HepG2 (cell line): ENCODE measurements around the gene EPB41L4A. TPM values are rescaled to one million over a fixed set of nuclear protein-coding genes. Genes with fewer than 3 reads are reported as not detected.

Experiments used
- ATAC-seq: fragments of 200-7000 bp; cut with Tn5 transposase; 3 replicates; pipeline ENCODE4 v1.9.1; 2020; ENCODE audit warnings: mild to moderate bottlenecking, moderate library complexity
- BruUV-seq: library from RNA; stranded (reverse); fragments of 400-500 nt; replicated peaks from 2 replicates; lab custom pipeline; 2021; lab: Mats Ljungman, UMichigan
- CTCF ChIA-PET: fragments of 300-600 bp; formaldehyde crosslinking; extraction: SDS; loops from one replicate; lab custom pipeline; 2021; ENCODE audit warnings: low total read pairs, inconsistent platforms, low intra/inter-chr PET ratio; lab: Yijun Ruan, JAX
- POLR2A ChIA-PET: fragments of 350-600 bp; sonication (Branson Sonifier 250); formaldehyde crosslinking; loops from one replicate; lab custom pipeline; 2020; ENCODE audit warnings: antibody characterized with exemption, inconsistent platforms; lab: Yijun Ruan, JAX
- DNase-seq: peaks from one replicate; pipeline ENCODE4 v3.0.0-alpha.2; 2015; ENCODE audit warnings: low spot score
- FAIRE-seq: peaks from 3 replicates; lab custom pipeline; 2011; peaks lifted over from hg19 to GRCh38; lab: Jason Lieb, UNC
- H2AFZ ChIP-seq: one replicate; pipeline ENCODE4 v1.6.1; 2011; ENCODE audit warnings: low read length, inconsistent platforms
- H3K27ac ChIP-seq: fragments of 300-600 bp; 3 replicates; pipeline ENCODE4 v1.8.0; 2011; ENCODE audit warnings: mixed run types, mild to moderate bottlenecking, mixed read lengths, low read length, inconsistent platforms; ENCODE audit not compliant: insufficient read depth; ENCODE audit errors: extremely low read length
- H3K27me3 ChIP-seq, 2 experiments: fragments of 200-600 bp in 1 of 2; 2 replicates in 1 of 2; 3 replicates in 1 of 2; pipeline versions ENCODE4 v1.6.0 to v1.8.0; 2011; ENCODE audit warnings: low read length in 2 of 2, mild to moderate bottlenecking in 2 of 2, moderate library complexity in 2 of 2, inconsistent platforms in 1 of 2; ENCODE audit not compliant: insufficient read depth in 2 of 2, control insufficient read depth in 1 of 2
- H3K36me3 ChIP-seq, 2 experiments: fragments of 200-600 bp in 1 of 2; replicated peaks in 1 of 2; 2 replicates in 1 of 2; 3 replicates in 1 of 2; pipeline versions ENCODE4 v1.5.1 to v1.8.0; 2011; ENCODE audit warnings: low read length in 2 of 2, inconsistent platforms in 1 of 2; ENCODE audit not compliant: insufficient read depth in 2 of 2, control insufficient read depth in 1 of 2
- H3K4me1 ChIP-seq: 2 replicates; pipeline ENCODE4 v1.5.1; 2012; ENCODE audit warnings: low read length, inconsistent platforms; ENCODE audit not compliant: insufficient read depth
- H3K4me2 ChIP-seq: 2 replicates; pipeline ENCODE4 v1.6.0; 2011; ENCODE audit warnings: low read depth, low read length, inconsistent platforms
- H3K4me3 ChIP-seq, 3 experiments: fragments of 200-600 bp in 1 of 3; sonication (generic), shearing (Covaris generic) in 1 of 3; replicated peaks in 1 of 3; 2 replicates each; pipeline ENCODE4 v1.5.1; 2011 to 2016; ENCODE audit warnings: low read length in 3 of 3, inconsistent platforms in 2 of 3, low read depth in 2 of 3, mild to moderate bottlenecking in 2 of 3, control low read depth in 1 of 3, mixed read lengths in 1 of 3; ENCODE audit not compliant: insufficient read depth in 1 of 3
- H3K79me2 ChIP-seq: one replicate; pipeline ENCODE4 v1.6.1; 2011; ENCODE audit warnings: low read length, inconsistent platforms; ENCODE audit not compliant: insufficient read depth
- H3K9ac ChIP-seq: 2 replicates; pipeline ENCODE4 v1.6.0; 2011; ENCODE audit warnings: mild to moderate bottlenecking, low read depth, low read length, inconsistent platforms; ENCODE audit not compliant: insufficient read depth
- H3K9me3 ChIP-seq: 2 replicates; pipeline ENCODE4 v1.5.1; 2012; ENCODE audit warnings: mild to moderate bottlenecking, low read length
- H4K20me1 ChIP-seq: 2 replicates; pipeline ENCODE4 v1.6.0; 2011; ENCODE audit warnings: inconsistent platforms, mild to moderate bottlenecking, low read length, moderate library complexity; ENCODE audit not compliant: insufficient read depth
- CENPX ChIP-seq: sonication (generic); formaldehyde crosslinking; IDR thresholded peaks from 2 replicates; pipeline ENCODE4 v1.9.0; 2021; ENCODE audit warnings: mild to moderate bottlenecking, missing genetic modification reagents, moderate library complexity
- MTA1 ChIP-seq: sonication (generic); formaldehyde crosslinking; IDR thresholded peaks from 2 replicates; pipeline ENCODE4 v1.4.0; 2020; ENCODE audit warnings: missing genetic modification reagents, mild to moderate bottlenecking, borderline replicate concordance
- MTF1 ChIP-seq: sonication (generic); formaldehyde crosslinking; IDR thresholded peaks from 2 replicates; pipeline ENCODE4 v1.5.0; 2020; ENCODE audit warnings: missing genetic modification reagents
- NCOA5 ChIP-seq: sonication (generic); formaldehyde crosslinking; IDR thresholded peaks from 2 replicates; pipeline ENCODE4 v1.4.0; 2020; ENCODE audit warnings: missing genetic modification reagents
- NFATC3 ChIP-seq: sonication (generic); formaldehyde crosslinking; IDR thresholded peaks from 2 replicates; pipeline ENCODE4 v1.5.1; 2020; ENCODE audit warnings: mild to moderate bottlenecking, missing genetic modification reagents
- PTBP1 ChIP-seq: fragments of 200-400 bp; formaldehyde crosslinking; IDR thresholded peaks from 2 replicates; pipeline ENCODE4 v1.6.1; 2018; ENCODE audit warnings: low read length, low read depth; ENCODE audit not compliant: poor library complexity, severe bottlenecking
- SUZ12 ChIP-seq: fragments of 150-350 bp; IDR thresholded peaks from 2 replicates; pipeline ENCODE4 v1.6.1; 2014; ENCODE audit warnings: low read depth, low read length
- THYN1 ChIP-seq: sonication (generic); formaldehyde crosslinking; IDR thresholded peaks from 2 replicates; pipeline ENCODE4 v1.8.1; 2023; ENCODE audit warnings: low read depth, mild to moderate bottlenecking, moderate library complexity, missing genetic modification reagents, borderline replicate concordance
- U2AF2 ChIP-seq: fragments of 200-400 bp; formaldehyde crosslinking; IDR thresholded peaks from 2 replicates; pipeline ENCODE4 v1.6.1; 2017; ENCODE audit warnings: low read depth, mild to moderate bottlenecking, low read length
- WIZ ChIP-seq: sonication (generic); formaldehyde crosslinking; IDR thresholded peaks from 2 replicates; pipeline ENCODE4 v1.5.1; 2020; ENCODE audit warnings: mild to moderate bottlenecking, missing genetic modification reagents
- ZBTB42 ChIP-seq: sonication (generic); formaldehyde crosslinking; IDR thresholded peaks from 2 replicates; pipeline ENCODE4 v1.5.0; 2020; ENCODE audit warnings: mild to moderate bottlenecking, missing genetic modification reagents
- ZNF382 ChIP-seq: sonication (generic); formaldehyde crosslinking; IDR thresholded peaks from 2 replicates; pipeline ENCODE4 v1.5.0; 2020; ENCODE audit warnings: missing genetic modification reagents, mild to moderate bottlenecking, borderline replicate concordance
- ZNF430 ChIP-seq: sonication (generic); formaldehyde crosslinking; IDR thresholded peaks from 2 replicates; pipeline ENCODE4 v1.9.0; 2021; ENCODE audit warnings: mild to moderate bottlenecking, missing genetic modification reagents
- ZNF484 ChIP-seq: sonication (generic); formaldehyde crosslinking; IDR thresholded peaks from 2 replicates; pipeline ENCODE4 v1.5.1; 2020; ENCODE audit warnings: mild to moderate bottlenecking, low read depth, missing genetic modification reagents, borderline replicate concordance
- ZNF674 ChIP-seq: sonication (generic); formaldehyde crosslinking; IDR thresholded peaks from 2 replicates; pipeline ENCODE4 v1.5.0; 2020; ENCODE audit warnings: low read depth, mild to moderate bottlenecking, missing genetic modification reagents
- WGBS: methylation state at CpG from one replicate; pipeline ENCODE4 v1.1.6; 2017; ENCODE audit warnings: low lambda C conversion rate; 5-methylcytosine and 5-hydroxymethylcytosine counted together
- in situ Hi-C: cut with HindIII; loops from 2 replicates; pipeline ENCODE4 v1.10.0; 2017; ENCODE audit warnings: low pct_unique_long_range_greater_than_20kb; ENCODE audit not compliant: extremely low pct_ligation_motif_present
- intact Hi-C: fragments of 100-400 bp; cut with micrococcal nuclease; formaldehyde crosslinking; loops from one replicate; pipeline ENCODE4 v1.10.0; 2022; ENCODE audit not compliant: unreplicated experiment
- polyA plus RNA-seq, 8 experiments: library from polyadenylated mRNA; depleted of rRNA in 3 of 8; stranded (reverse) in 7 of 8; unstranded in 1 of 8; fragments of >200 nt; fragmentation: Illumina TruSeq in 4 of 8; extraction: Trizol in 4 of 8; gene quantifications; 2 replicates each; pipeline versions ENCODE4 v1.2.1 to v1.2.3, GENCODE V29; 2011 to 2016; ENCODE audit warnings: low read depth in 4 of 8, missing spikeins in 1 of 8, mixed read lengths in 1 of 8; ENCODE audit not compliant: insufficient read depth in 1 of 8
- total RNA-seq, 5 experiments: library from RNA; depleted of rRNA; stranded (reverse); fragments of >200 nt; fragmentation: Illumina TruSeq; extraction: Trizol; gene quantifications; 2 replicates each; pipeline ENCODE4 v1.2.3, GENCODE V29; 2016; ENCODE audit warnings: low read depth in 1 of 5
- TF ChIP-seq, protein P1 (sequence below): sonication (generic); formaldehyde crosslinking; IDR thresholded peaks from 2 replicates; pipeline ENCODE4 v1.4.0; 2020; ENCODE audit warnings: missing genetic modification reagents
- TF ChIP-seq, protein P2 (sequence below): sonication (generic); formaldehyde crosslinking; IDR thresholded peaks from 2 replicates; pipeline ENCODE4 v1.8.1; 2023; ENCODE audit warnings: missing genetic modification reagents, mild to moderate bottlenecking, borderline replicate concordance
- TF ChIP-seq, protein P3 (sequence below): IDR thresholded peaks from 2 replicates; pipeline ENCODE4 v1.6.1; 2016; ENCODE audit warnings: low read depth, borderline replicate concordance

The EPB41L4A gene
- total and polyA plus RNA-seq, 2 of the 13 experiments (the other 11 are each of a cell fraction or from before 2014, with no cell fraction given) = 0.07 TPM; not detected in 1

DNA sequence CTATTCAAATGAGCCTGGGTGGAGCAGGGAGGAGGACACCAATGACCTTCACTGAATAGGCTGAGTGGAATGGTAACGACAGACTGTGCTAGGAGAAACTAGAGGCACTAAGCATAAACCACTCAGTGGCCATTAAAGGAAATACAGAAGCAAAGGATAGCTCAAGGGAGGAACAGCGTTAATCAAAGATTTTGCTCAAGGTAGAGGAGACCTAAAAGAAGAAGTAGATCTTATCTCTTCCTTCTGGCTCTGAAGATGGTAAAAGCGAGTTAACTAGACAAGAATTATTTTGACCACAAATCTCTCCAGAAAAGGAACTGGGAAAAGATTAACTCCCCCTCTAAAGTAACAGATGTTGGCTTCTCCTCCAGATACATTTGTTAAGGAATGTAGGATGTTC lies 299.6 kb downstream of the EPB41L4A start:
- Histone ChIP-seq H3K4me1 (no peaks in the 10 kb centered on the region), H3K79me2 (no peaks in the 10 kb centered on the region), H3K27ac (no peak overlapping the region), H3K36me3 (no peaks in the 10 kb centered on the region), H3K4me3 (no peak overlapping the region), H3K4me2 (no peak overlapping the region), H3K9me3 (no peaks in the 10 kb centered on the region), H4K20me1 (no peaks in the 10 kb centered on the region), H3K27me3 (no peaks in the 10 kb centered on the region), H2AFZ (no peak overlapping the region), H3K9ac (no peak overlapping the region)
- ATAC-seq (peak; percentile 41; the same call in 1 of the 3 replicates), FAIRE-seq (no peak), DNase-seq (no peak)
- TF ChIP-seq CENPX (CRISPR knock-in tag) (no peak), NCOA5 (CRISPR knock-in tag) (no peak), ZNF484 (no peak), WIZ (no peak), ZNF674 (CRISPR knock-in tag) (no peak), ZNF382 (CRISPR knock-in tag) (no peak), SUZ12 (no peak), U2AF2 (no peak), ZBTB42 (CRISPR knock-in tag) (no peak), NFATC3 (CRISPR knock-in tag) (no peak), MTF1 (CRISPR knock-in tag) (no peak), MTA1 (CRISPR knock-in tag) (no peak), PTBP1 (no peak), ZNF430 (CRISPR knock-in tag) (no peak), THYN1 (CRISPR knock-in tag) (no peak)
- TF ChIP-seq, protein P1, sequence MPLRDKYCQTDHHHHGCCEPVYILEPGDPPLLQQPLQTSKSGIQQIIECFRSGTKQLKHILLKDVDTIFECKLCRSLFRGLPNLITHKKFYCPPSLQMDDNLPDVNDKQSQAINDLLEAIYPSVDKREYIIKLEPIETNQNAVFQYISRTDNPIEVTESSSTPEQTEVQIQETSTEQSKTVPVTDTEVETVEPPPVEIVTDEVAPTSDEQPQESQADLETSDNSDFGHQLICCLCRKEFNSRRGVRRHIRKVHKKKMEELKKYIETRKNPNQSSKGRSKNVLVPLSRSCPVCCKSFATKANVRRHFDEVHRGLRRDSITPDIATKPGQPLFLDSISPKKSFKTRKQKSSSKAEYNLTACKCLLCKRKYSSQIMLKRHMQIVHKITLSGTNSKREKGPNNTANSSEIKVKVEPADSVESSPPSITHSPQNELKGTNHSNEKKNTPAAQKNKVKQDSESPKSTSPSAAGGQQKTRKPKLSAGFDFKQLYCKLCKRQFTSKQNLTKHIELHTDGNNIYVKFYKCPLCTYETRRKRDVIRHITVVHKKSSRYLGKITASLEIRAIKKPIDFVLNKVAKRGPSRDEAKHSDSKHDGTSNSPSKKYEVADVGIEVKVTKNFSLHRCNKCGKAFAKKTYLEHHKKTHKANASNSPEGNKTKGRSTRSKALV (CRISPR knock-in tag) = no peak
- TF ChIP-seq, protein P2, sequence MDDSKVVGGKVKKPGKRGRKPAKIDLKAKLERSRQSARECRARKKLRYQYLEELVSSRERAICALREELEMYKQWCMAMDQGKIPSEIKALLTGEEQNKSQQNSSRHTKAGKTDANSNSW (CRISPR knock-in tag) = no peak
- TF ChIP-seq, protein P3, sequence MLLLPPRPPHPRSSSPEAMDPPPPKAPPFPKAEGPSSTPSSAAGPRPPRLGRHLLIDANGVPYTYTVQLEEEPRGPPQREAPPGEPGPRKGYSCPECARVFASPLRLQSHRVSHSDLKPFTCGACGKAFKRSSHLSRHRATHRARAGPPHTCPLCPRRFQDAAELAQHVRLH (CRISPR knock-in tag) = no peak
- in situ Hi-C loops (no loop called here), intact Hi-C loops (no loop called here)
- ChIA-PET CTCF (no interaction called here), POLR2A (no interaction called here)
- BruUV-seq = no TSS peak
- WGBS = 3% methylated on average over 3 of the region's 3 CpGs
